Stimulated activated CD4-positive, alpha-beta T cell treated with anti-CD3 and anti-CD28 coated beads, Interleukin-12 subunit alpha, Interleukin-12 subunit beta, amount 100 ng/mL, for 48 hours (primary cell): ENCODE measurements around the gene KIRREL2.

Source experiments
- DNase-seq, 3 donors: peaks; one replicate each; pipeline ENCODE4 v3.0.0-alpha.2; 2020; ENCODE audit warnings: low read depth in 2 of 3, low spot score in 1 of 3

KIRREL2 gene

GRCh38 chr19:35913589-35913988, 56.9 kb downstream of the KIRREL2 start:
- no peak for DNase-seq

- DNase-seq, result no peak
Observed at GRCh38 chr19:35915443-35915842, 58.7 kb downstream of the KIRREL2 start.
